GM19035 (cell line): ENCODE data around the gene PFN1.

Experiments used
- ATAC-seq: cut with Tn5 transposase; IDR thresholded peaks from one replicate; pipeline ENCODE4 v1.9.1; 2021; ENCODE audit not compliant: unreplicated experiment

Gene PFN1

DNA sequence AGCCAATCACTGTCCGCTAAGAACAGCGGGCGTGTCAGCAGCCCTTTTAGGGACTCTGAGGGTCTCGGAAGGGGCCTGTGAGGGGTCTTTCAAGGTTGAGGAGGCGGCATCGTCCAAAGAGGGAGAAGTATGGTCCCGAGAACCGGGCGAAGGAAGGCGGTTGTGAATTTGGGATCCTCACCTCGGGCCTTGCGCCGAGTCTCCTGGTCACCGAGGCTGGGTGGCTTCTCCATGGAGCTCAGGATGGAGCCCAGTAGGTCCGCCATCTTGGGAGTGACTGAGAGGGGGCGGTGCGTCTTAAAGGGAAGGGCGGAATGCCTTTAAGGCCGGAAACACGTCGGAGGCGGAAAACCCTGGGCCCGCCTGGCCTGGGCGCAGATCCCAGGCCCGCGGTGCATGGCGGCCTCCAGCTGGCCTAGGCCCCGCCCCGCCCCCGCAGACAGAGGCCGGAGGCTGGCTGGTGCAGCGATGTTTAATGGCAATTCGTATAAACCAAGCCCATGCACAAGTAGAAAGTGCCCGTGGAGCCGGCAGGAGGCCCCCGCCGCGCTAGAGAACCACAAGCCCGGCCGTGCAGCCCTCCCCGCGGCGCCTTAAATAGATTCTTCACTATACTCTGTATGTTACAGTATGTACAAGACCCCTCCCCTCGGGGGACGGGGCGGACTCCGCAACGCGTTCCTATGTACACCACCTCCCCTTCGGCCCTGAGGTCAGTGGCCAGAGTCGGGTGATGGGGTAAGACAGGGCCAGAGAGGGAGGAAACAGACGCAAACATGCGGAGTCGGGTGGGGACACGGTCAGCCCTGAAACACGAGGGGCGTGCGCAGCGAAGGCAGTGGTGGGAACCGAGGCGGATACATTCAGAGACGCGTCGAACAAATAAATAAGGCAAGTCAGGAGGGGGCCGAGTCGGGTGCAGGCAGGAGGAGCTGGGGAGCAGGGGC is 19.5 kb upstream of the PFN1 start, which contains the start of gene SPAG7:
Gene SPAG7, minus strand, starts transcription at position 279 of the 947 bp plus-strand sequence. Its CDS starts 13 bp downstream, at position 266.
- peak; percentile 62 for ATAC-seq

DNA sequence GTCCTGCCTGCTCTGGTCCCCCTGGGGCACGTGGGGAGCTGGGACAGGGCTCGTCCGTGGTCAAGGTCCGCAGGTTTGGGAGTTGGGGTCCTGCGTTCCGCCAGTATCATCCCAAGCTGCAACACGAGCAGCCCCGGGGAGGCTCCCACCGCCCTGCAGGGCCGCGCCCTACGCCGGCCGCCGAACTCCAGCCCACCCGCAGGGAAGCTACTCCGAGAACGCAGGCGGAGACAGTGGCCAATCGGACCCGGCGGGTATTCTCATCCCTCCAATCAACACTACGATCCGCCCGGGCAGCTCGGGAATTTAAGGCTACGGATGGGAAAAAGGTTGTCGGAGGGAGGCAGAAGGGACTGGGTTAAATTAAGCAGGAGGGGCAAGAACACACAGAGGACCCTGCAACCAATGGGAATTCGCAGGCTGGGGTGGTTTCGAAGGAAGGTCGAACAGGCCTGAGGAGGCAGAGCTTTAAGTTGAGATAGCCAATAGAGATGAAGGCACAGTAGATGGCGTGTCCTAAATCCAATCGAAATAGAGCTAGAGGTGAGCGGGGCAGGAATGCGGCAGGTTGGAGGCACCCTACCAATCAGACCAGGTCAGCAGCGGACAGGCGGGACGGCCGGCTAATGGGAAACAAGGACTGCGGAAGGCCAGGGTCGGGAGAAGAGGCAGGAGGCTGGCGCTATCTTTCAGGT is 18.7 kb upstream of the PFN1 start:
- ATAC-seq, result peak; percentile 80

DNA sequence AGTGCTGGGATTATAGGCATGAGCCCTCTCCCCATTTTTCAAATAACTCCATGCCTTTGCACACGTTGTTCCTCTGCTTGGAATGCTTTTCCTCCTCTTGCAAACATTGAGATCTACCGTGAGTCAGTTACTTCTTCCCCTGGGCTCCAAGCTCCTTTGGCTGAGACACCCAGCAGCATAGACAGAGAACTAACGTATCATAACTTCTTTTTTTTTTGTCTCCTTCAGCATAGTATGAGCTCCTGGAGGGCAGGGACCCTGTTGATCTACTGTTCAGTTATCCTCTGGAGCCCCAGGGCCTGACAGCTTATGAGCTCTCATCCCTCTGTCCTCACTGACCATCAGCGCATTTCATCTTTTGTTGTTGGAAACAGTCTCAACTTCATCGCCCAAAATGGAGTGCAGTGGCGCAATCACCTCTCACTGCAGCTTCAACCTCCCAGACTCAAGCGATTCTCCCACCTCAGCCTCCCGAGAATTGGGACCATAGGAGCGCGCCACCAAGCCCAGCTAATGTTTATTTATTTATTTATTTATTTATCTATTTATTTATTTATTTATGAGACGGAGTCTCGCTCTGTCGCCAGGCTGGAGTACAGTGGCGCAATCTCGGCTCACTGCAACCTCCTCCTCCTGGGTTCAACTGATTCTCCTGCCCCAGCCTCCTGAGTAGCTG is 17.1 kb upstream of the PFN1 start:
- no peak for ATAC-seq

DNA sequence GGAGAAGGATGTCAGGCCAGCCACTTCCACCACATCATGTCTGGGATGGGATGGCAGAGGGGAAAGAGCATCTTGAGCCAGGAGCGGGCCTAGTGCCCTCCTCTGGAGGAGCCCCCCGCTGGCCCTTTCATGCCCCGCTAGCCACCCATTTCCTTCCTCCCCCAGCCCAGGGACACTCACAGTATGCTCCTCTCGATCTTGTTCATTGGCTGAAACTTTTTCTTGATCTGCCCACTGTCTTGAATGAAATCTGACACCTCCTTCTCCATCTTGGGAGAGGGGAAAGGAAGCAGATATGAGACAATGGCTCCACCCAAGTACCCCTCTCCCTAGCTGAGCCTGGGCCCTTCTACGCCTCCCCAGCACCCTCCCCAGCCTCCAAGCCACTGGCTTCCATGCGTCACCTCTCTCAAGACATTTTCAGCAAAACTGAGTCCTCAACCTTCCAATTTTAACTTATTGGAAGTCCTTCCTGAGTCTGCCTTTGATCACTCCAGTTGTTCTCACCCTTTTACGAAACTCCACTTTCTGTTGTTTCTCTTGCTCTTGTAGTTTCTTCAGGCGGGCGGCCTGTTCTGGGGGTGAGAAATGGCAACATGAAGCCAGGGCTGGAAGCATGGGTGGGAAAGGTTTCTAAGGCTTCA is 12.1 kb upstream of the PFN1 start:
- no peak for ATAC-seq

GRCh38 chr17:4959261-4959965 is 11.1 kb upstream of the PFN1 start:
- ATAC-seq, result no peak

- no peak for ATAC-seq
These were observed 9.8 kb upstream of the PFN1 start for GRCh38 chr17:4958102-4958501.

DNA sequence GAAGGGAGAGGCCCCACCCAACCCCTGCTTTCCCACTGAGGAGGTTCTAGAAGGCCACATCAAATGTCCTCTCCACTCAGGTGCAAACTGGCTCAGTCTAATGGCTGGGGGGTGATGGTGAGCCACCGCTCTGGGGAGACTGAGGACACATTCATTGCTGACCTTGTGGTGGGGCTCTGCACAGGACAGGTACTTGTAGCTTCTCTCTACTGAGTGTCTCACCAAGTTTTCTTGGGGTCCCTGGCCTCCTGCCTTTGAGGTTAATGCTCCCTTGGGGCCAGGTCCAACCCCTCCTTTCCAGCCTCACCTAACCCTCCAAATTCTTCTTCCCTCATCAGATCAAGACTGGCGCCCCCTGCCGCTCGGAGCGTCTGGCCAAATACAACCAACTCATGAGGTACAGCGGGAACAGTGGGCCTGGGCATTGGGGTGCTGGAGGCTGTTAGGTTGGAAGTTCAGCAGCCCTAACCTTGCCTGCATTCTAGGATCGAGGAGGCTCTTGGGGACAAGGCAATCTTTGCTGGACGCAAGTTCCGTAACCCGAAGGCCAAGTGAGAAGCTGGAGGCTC is 8.2 kb upstream of the PFN1 start:
- ATAC-seq, result no peak

DNA sequence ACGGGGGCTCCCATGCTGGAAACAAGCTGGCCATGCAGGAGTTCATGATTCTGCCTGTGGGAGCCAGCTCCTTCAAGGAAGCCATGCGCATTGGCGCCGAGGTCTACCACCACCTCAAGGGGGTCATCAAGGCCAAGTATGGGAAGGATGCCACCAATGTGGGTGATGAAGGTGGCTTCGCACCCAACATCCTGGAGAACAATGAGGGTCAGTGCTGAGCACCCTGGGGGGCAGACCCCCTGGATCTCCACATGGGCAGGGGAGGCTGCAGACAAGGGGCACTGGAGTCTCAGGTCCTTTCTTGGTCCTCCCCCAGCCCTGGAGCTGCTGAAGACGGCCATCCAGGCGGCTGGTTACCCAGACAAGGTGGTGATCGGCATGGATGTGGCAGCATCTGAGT is 6.8 kb upstream of the PFN1 start:
- ATAC-seq, result no peak

DNA sequence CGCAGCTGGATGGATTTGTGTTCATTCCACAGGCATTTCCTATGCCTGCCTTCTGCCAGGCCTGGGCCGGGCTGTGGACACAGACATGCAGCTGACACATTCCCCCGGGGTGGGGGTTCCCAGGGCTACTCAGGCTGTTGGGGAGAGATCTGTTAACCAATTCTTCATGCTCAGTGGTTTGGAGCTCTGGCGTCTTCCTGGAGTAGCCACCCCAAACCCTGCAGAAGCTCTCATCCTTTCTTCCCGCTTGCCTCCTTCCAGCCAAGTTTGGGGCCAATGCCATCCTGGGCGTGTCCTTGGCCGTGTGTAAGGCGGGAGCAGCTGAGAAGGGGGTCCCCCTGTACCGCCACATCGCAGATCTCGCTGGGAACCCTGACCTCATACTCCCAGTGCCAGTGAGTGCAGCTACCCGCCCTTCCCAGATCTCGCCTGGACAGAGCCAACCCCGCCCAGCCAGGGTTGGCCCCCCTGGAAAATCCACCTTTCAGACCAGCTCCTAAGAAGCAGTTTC is 5.2 kb upstream of the PFN1 start:
- no peak for ATAC-seq

- no peak for ATAC-seq
These were observed 3.2 kb upstream of the PFN1 start for GRCh38 chr17:4951486-4951885.

GRCh38 chr17:4950746-4951204 is 2.4 kb upstream of the PFN1 start, which contains the start of gene ENO3:
TSS of gene ENO3 (plus strand) at chr17:4951119. CDS start at chr17:4951830, 711 bp downstream.
- ATAC-seq, result no peak

- ATAC-seq, result peak; percentile 0
These were observed 1.9 kb upstream of the PFN1 start for GRCh38 chr17:4950075-4950745.

GRCh38 chr17:4949321-4950074 is 1.2 kb upstream of the PFN1 start:
- ATAC-seq, result peak; percentile 39

GRCh38 chr17:4948931-4949320 is 596 bp upstream of the PFN1 start:
- ATAC-seq, result peak; percentile 36

- ATAC-seq, result no peak
These were observed 742 bp downstream of the PFN1 start for GRCh38 chr17:4947411-4948165.

GRCh38 chr17:4947010-4947410 is 1.3 kb downstream of the PFN1 start:
- no peak for ATAC-seq

- ATAC-seq, result no peak
These were observed 1.9 kb downstream of the PFN1 start for GRCh38 chr17:4946312-4946976.
